GM21390 (cell line): ENCODE data around the gene TRIM17.

ENCODE experiments used
- ATAC-seq: cut with Tn5 transposase; IDR thresholded peaks from one replicate; pipeline ENCODE4 v1.9.1; 2021; ENCODE audit not compliant: unreplicated experiment

TRIM17 gene

DNA sequence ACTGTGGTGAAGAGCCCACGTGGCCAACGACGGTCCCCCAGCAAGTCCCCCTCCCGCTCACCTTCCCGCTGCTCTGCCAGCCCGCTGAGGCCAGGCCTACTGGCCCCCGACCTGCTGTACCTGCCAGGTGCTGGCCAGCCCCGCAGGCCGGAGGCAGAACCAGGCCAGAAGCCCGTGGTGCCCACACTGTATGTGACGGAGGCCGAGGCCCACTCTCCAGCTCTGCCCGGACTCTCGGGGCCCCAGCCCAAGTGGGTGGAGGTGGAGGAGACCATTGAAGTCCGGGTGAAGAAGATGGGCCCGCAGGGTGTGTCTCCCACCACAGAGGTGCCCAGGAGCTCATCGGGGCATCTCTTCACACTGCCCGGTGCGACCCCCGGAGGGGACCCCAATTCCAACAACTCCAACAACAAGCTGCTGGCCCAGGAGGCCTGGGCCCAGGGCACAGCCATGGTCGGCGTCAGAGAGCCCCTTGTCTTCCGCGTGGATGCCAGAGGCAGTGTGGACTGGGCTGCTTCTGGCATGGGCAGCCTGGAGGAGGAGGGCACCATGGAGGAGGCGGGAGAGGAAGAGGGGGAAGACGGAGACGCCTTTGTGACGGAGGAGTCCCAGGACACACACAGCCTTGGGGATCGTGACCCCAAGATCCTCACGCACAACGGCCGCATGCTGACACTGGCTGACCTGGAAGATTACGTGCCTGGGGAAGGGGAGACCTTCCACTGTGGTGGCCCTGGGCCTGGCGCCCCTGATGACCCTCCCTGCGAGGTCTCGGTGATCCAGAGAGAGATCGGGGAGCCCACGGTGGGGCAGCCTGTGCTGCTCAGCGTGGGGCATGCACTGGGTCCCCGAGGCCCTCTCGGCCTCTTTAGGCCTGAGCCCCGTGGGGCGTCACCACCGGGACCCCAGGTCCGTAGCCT is 56.8 kb downstream of the TRIM17 start:
- ATAC-seq = no peak

DNA sequence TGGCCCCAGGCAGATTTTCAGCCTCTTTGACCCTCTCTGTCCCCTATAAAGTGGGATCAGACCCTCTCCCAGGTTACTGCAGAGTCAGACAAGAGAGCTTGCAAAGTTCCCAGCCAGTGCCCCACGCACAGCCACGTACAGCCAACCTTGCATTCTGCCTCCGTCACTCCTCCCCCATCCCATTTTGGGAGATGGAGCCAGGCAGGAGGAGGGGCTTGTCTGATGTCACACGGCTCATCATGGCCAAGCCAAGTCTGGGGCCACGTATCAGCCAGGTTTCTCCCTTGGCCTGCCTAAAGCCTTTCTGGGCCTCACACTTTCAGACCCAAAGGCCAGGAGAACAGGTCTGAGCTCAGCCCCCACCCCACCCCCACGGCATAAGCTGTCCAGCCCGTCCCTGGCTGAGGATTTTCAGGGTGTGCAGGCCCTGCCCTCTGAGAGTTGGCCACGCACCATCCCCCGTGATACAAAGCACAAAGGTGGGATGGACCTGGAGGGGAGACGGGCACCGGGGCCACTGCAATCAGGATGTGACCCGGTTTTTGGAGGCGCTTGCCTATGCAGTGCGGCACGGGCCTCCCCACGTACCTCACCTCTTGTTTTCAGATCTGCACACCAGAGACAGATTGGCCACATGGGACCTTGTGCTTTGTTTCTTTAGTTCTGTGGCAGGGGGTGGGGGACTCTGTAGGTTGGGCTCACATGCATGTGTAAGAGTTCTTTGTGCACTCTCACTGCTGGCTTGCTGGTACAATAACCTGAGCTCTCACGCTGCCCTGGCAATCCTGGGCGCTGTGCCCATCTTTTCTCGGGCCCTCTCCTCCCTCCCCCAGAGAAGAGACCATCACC is 57.7 kb downstream of the TRIM17 start:
- ATAC-seq = no peak

DNA sequence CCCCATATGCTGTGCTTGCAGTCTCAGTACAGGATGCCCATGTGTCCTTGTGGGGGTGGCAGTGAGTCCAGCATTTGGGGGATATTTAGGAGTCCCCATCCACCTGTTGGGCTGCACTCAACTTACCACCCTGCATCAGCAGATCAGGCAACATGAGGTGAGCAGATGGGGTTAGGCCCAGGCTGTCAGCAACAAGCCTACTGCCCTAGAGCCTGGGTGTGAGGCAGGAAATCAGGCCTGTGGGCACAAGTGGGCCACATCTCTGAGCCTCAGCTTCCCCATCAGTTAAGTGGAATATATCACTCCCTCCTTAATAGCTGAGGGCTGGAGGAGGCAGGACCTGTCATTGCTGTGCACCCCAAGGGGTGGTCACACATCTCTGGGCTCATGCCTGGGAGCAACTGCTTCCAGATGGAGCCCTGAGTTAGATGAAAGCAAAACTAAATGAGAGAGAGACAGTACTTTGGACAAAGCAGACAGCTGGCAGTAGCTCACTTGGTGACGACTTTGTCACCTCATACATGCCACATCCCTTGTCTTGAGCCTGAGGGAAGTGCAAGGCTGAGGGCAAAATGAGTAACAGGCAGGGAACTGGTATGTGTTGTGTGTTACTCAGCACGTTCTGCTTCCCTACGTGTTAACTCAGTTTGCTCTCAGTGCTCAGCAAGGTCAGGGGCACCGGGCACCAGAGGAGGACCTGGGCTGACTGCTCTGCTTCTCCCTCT is 58.5 kb downstream of the TRIM17 start:
- ATAC-seq = no peak
